K562 (cell line): ENCODE measurements around the gene SDK1. TPM values are rescaled to one million over a fixed set of nuclear protein-coding genes. Genes with fewer than 3 reads are reported as not detected.
A peak's percentile ranks its signal among the peaks of the same experiment; 100 is the strongest.

Source experiments
- DPF2 ChIP-seq: fragments of 450-650 bp; IDR thresholded peaks from 2 replicates; pipeline ENCODE4 v1.6.1; 2016
- ERF ChIP-seq: fragments of 450-650 bp; formaldehyde crosslinking; IDR thresholded peaks from 2 replicates; pipeline ENCODE4 v1.4.0; 2020; ENCODE audit warnings: mild to moderate bottlenecking, mixed read lengths
- ETS2 ChIP-seq: IDR thresholded peaks from 2 replicates; pipeline ENCODE4 v1.6.1; 2016; ENCODE audit warnings: borderline replicate concordance, missing genetic modification characterization, mild to moderate bottlenecking, moderate library complexity, missing compliant biosample characterization; ENCODE audit not compliant: poor library complexity, severe bottlenecking
- FOXK1 ChIP-seq: sonication (generic); formaldehyde crosslinking; IDR thresholded peaks from 2 replicates; pipeline ENCODE4 v1.8.0; 2022; ENCODE audit warnings: missing genetic modification reagents, mild to moderate bottlenecking, borderline replicate concordance
- HIVEP1 ChIP-seq: fragments of 250-450 bp; sonication (Bioruptor Pico); IDR thresholded peaks from 2 replicates; pipeline ENCODE4 v1.4.0; 2020; ENCODE audit warnings: mild to moderate bottlenecking
- HSF4 ChIP-seq: fragments of 250-450 bp; sonication (Bioruptor Pico); IDR thresholded peaks from 2 replicates; pipeline ENCODE4 v2.1.2; 2022; ENCODE audit warnings: mild to moderate bottlenecking, moderate library complexity, borderline replicate concordance
- L3MBTL2 ChIP-seq: fragments of 450-650 bp; IDR thresholded peaks from 2 replicates; pipeline ENCODE4 v1.6.1; 2016; ENCODE audit warnings: mild to moderate bottlenecking, moderate library complexity
- NCOA4 ChIP-seq: fragments of 450-650 bp; IDR thresholded peaks from 2 replicates; pipeline ENCODE4 v1.6.1; 2018; ENCODE audit warnings: mild to moderate bottlenecking; ENCODE audit not compliant: partially characterized antibody
- NELFE ChIP-seq: IDR thresholded peaks from 2 replicates; pipeline ENCODE4 v1.6.1; 2011; ENCODE audit warnings: mild to moderate bottlenecking; ENCODE audit not compliant: insufficient read depth, insufficient read length
- PRMT5 ChIP-seq: sonication (generic); formaldehyde crosslinking; IDR thresholded peaks from 2 replicates; pipeline ENCODE4 v1.5.0; 2020; ENCODE audit warnings: missing genetic modification reagents
- RBFOX2 ChIP-seq: fragments of 200-400 bp; formaldehyde crosslinking; IDR thresholded peaks from 2 replicates; pipeline ENCODE4 v1.6.1; 2017; ENCODE audit warnings: low read depth, mild to moderate bottlenecking, low read length, moderate library complexity
- RNF2 ChIP-seq: sonication (generic); IDR thresholded peaks from 2 replicates; pipeline ENCODE4 v1.6.1; 2016
- ZBTB33 ChIP-seq: sonication (generic); formaldehyde crosslinking; IDR thresholded peaks from 2 replicates; pipeline ENCODE4 v1.8.1; 2023; ENCODE audit warnings: mild to moderate bottlenecking, missing genetic modification reagents
- ZEB2 ChIP-seq: fragments of 450-650 bp; IDR thresholded peaks from 2 replicates; pipeline ENCODE4 v1.6.1; 2016
- ZNF354B ChIP-seq: fragments of 250-450 bp; sonication (Bioruptor Pico); IDR thresholded peaks from 2 replicates; pipeline ENCODE4 v1.4.0; 2020
- ZNF76 ChIP-seq: fragments of 250-450 bp; sonication (Bioruptor Pico); IDR thresholded peaks from 2 replicates; pipeline ENCODE4 v1.4.0; 2020; ENCODE audit warnings: mild to moderate bottlenecking, moderate library complexity, borderline replicate concordance
- ZNF785 ChIP-seq: fragments of 250-450 bp; sonication (Bioruptor Pico); IDR thresholded peaks from 2 replicates; pipeline ENCODE4 v1.4.0; 2020; ENCODE audit warnings: mild to moderate bottlenecking
- ZSCAN29 ChIP-seq: fragments of 450-650 bp; IDR thresholded peaks from 2 replicates; pipeline ENCODE4 v1.6.1; 2017
- polyA plus RNA-seq, 8 experiments: library from polyadenylated mRNA; depleted of rRNA in 4 of 8; stranded (reverse) in 5 of 8; unstranded in 3 of 8; fragments of >200 nt; fragmentation: Nextera tagmentation in 2 of 8; fragmentation: Illumina TruSeq in 1 of 8; extraction: Ambion mirVana in 2 of 8; extraction: Trizol in 1 of 8; gene quantifications; 2 replicates each; pipeline versions ENCODE4 v1.2.1 to v1.2.3, GENCODE V29; 2011 to 2014; ENCODE audit warnings: inconsistent platforms in 1 of 8, missing spikeins in 1 of 8
- total RNA-seq, 7 experiments: library from RNA; depleted of rRNA in 6 of 7; stranded (reverse); fragments of >200 nt in 6 of 7; fragmentation: Illumina TruSeq in 2 of 7; extraction: Trizol in 2 of 7; gene quantifications; 2 replicates each; pipeline versions ENCODE4 v1.2.1 to v1.2.3, GENCODE V29; 2011 to 2021; ENCODE audit warnings: low replicate concordance in 1 of 7
- TF ChIP-seq, protein P1 (sequence below): sonication (generic); formaldehyde crosslinking; IDR thresholded peaks from 2 replicates; pipeline ENCODE4 v1.9.0; 2022; ENCODE audit warnings: mild to moderate bottlenecking, missing genetic modification reagents
- TF ChIP-seq, protein P2 (sequence below): fragments of 450-650 bp; conservative IDR thresholded peaks from 2 replicates; pipeline ENCODE4 v1.6.1; 2016; ENCODE audit warnings: missing genetic modification characterization, low read depth, mild to moderate bottlenecking, missing compliant biosample characterization, moderate library complexity
- TF ChIP-seq, protein P3 (sequence below): IDR thresholded peaks from 3 replicates; pipeline ENCODE4 v1.6.1; 2011; ENCODE audit warnings: borderline replicate concordance, mild to moderate bottlenecking; ENCODE audit not compliant: insufficient read length, insufficient read depth
- TF ChIP-seq, protein P4 (sequence below): fragments of 200-800 bp; sonication (Bioruptor generic); IDR thresholded peaks from 2 replicates; pipeline ENCODE4 v1.6.1; 2017; ENCODE audit warnings: missing genetic modification characterization, missing compliant biosample characterization

Gene SDK1
- total and polyA plus RNA-seq, 9 of the 15 experiments (the other 6 are each of a cell fraction or from before 2014, with no cell fraction given), result 0.16 TPM; not detected in 8

DNA sequence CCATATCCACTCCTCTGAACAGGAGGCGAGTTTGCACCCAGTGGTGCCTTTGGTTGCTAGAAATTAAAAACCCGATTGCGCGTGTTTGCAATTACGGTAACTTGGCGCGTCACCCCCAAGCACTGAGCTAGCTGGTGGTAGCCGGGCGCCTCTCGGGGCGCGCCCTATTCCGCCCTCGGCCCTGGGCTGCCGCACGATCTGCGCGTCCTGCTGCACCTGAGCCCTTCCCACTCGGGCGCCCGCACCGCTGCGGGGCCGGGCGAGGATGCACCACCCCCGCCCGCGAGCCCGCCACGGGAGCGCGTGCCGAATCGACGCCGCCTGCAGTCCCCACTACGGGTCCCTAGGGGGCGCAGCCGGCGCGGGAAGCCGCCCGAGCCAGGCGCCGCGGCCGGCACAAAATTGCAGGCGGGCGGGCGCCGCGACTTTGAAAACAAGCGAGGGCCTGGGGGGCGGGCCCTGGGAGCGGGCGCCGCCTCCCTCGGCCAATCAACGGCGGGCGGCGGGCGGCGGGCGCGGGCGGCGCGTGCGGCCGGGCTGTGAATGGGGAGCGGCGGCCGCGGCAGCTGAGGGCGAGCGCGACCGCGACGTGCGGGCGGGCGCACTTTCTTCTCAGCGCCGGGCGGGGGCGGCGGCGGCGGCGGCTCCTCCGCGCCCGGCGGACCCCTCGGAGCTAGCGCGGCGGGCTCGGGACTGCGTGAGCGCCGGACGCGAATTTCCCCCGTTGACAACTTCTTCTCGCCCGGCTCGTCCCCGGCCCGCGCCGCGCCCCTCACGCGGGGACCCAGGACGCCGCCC is at the start of gene SDK1 (continued):
- TF ChIP-seq, protein P1, sequence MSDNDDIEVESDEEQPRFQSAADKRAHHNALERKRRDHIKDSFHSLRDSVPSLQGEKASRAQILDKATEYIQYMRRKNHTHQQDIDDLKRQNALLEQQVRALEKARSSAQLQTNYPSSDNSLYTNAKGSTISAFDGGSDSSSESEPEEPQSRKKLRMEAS (CRISPR knock-in tag), result peak; percentile 68
- TF ChIP-seq HSF4 (CRISPR knock-in tag) (no peak), ERF (CRISPR knock-in tag) (no peak), ZNF354B (CRISPR knock-in tag) (no peak), HIVEP1 (CRISPR knock-in tag) (no peak), DPF2 (no peak), FOXK1 (CRISPR knock-in tag) (no peak), ZSCAN29 (no peak), NCOA4 (no peak), ETS2 (tag) (no peak), ZEB2 (no peak), RBFOX2 (no peak), ZBTB33 (CRISPR knock-in tag) (0 out of 2 replicates have a peak, but pooled peaks have one; percentile 22), RNF2 (peak; percentile 36; the same call in 1 of the 2 replicates), L3MBTL2 (peak; percentile 96), PRMT5 (CRISPR knock-in tag) (no peak), NELFE (no peak), ZNF76 (no peak), ZNF785 (no peak)
- TF ChIP-seq, protein P2, sequence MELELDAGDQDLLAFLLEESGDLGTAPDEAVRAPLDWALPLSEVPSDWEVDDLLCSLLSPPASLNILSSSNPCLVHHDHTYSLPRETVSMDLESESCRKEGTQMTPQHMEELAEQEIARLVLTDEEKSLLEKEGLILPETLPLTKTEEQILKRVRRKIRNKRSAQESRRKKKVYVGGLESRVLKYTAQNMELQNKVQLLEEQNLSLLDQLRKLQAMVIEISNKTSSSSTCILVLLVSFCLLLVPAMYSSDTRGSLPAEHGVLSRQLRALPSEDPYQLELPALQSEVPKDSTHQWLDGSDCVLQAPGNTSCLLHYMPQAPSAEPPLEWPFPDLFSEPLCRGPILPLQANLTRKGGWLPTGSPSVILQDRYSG, result no peak
- TF ChIP-seq, protein P3, sequence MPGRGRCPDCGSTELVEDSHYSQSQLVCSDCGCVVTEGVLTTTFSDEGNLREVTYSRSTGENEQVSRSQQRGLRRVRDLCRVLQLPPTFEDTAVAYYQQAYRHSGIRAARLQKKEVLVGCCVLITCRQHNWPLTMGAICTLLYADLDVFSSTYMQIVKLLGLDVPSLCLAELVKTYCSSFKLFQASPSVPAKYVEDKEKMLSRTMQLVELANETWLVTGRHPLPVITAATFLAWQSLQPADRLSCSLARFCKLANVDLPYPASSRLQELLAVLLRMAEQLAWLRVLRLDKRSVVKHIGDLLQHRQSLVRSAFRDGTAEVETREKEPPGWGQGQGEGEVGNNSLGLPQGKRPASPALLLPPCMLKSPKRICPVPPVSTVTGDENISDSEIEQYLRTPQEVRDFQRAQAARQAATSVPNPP, result no peak
- TF ChIP-seq, protein P4, sequence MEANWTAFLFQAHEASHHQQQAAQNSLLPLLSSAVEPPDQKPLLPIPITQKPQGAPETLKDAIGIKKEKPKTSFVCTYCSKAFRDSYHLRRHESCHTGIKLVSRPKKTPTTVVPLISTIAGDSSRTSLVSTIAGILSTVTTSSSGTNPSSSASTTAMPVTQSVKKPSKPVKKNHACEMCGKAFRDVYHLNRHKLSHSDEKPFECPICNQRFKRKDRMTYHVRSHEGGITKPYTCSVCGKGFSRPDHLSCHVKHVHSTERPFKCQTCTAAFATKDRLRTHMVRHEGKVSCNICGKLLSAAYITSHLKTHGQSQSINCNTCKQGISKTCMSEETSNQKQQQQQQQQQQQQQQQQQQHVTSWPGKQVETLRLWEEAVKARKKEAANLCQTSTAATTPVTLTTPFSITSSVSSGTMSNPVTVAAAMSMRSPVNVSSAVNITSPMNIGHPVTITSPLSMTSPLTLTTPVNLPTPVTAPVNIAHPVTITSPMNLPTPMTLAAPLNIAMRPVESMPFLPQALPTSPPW (CRISPR knock-in tag), result peak; percentile 65
